ENCODE measurements around the gene TMEM222.
"Not testable (repeated sequence)": the region's sequence is repeated elsewhere in the genome, so short reads cannot be mapped to it uniquely, and the experiment has no call there.

Gene TMEM222, protein sequence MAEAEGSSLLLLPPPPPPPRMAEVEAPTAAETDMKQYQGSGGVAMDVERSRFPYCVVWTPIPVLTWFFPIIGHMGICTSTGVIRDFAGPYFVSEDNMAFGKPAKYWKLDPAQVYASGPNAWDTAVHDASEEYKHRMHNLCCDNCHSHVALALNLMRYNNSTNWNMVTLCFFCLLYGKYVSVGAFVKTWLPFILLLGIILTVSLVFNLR

DNA sequence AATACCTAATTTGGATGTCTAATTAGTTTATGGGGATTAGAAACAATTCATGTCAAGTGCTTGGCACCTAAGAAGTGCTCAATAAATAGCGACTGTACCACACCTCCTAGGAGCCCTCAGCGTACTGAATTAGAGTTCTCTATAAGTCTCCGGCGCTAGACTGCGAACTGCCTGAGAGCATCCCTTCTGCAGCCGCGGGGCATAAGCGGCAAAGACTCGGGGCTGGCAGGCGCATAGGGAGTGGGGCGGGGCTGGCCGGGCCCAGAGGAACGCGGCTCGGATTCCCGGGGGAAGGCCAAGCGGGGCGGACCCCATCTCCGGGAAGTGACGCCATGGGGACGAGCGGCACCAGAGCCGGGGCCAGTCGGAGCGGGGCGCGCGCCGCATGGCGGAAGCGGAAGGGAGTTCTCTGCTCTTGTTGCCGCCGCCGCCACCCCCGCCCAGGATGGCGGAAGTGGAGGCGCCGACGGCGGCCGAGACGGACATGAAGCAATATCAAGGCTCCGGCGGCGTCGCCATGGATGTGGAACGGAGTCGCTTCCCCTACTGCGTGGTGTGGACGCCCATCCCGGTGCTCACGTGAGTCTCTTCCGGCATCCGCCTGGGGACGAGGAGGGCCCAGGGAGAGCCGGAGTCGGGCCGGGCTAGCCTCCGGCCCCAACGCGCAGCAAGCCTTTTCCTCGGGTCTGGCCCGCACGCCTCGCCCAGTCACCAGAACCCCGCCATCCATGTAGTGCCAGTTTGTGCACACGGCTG is at the start of gene TMEM222:
TSS of gene TMEM222 (plus strand) at position 351 of the 756 bp plus-strand sequence. CDS start at position 386, 35 bp downstream.
- DNase-seq = peak; percentile 97

DNA sequence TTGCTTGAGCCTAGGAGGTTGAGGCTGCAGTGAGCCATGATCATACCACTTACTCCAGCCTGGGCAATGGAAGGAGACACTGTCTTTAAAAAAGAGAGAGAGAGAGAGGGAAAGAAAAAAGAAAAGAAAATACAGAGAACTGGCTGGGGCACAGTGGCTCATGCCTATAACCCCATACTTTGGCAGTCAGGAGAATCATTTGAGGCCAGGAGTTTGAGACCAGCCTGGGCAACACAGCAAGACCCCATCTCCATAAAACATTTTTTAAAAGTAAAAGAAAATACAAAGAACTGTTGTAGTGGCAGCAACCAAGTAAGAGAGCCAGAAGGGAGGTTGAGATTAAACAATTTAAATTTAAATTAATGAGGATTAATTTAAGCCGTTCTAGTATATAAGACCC is 47.8 kb upstream of the TMEM222 start:
- no peak for DNase-seq

DNA sequence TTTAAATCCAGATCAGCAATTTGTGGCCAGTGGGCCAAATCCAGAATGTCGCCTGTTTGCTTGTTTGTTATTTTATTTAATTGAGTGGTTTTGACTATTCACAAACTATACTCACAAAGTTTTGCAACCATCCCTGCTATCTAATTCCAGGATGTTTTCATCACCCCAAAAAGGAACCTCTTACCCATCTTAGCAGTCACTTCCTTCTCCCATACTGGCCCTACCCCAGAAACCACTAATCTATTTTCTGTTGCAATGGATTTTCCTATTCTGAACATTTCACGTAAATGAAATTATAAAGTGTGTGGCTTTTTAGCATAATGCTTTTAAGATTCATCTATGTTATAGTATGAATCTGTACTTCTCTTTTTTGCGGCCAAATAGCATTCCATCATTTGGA is 46.3 kb upstream of the TMEM222 start:
- no peak for DNase-seq

DNA sequence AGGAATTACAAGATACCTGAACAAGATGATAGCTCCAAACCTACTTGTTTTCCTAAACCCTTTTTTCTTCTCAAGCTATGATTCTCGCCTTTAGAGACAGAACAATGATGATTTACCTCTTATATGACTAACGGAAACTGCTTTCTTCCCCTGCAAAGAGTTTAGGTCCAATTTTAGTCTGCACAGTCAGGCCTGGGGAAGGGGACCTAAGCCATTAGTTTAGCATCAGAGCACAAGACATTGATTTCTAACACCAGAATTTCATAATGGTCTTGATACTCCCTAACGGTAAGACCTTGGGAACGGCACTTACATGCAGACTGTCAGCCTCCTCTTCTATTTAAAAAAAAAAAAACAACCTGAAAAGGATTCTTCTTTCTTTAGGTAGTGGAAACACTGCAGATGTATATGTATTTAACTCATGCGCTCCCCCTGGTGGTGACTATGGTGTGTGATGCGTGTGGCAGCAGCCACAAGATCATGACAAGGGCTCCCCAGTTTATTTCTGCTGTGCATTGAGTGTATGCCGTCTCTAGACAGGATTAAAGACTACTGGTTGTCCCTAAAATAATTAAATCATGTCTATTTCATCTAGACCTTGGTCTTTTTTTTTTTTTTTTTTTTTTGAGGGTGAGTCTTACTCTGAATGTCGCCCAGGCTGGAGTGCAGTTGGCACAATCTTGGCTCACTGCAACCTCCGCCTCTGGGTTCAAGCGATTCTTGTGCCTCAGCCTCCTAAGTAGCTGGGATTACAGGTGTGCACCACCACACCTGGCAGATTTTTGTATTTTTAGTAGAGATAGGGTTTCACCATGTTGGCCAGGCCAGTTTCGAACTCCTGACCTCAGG is 37.3 kb upstream of the TMEM222 start:
- DNase-seq = peak; percentile 65

DNA sequence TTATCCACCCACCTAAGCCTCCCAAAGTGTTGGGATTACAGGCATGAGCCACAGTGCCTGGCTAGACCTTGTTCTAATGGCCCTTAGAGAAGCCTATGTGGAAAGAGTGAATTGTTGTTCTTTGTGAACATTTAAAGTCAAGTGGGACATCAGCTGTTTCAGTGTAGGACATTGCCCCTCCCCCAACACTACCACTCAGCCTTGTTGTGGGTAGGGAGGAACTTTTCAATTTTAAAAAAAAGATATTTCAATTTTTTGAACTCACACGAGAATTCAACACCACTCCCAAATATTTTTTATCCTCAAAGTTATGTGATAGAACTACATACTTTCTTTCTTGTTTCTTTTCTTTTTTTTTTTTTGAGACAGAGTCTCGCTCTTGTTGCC is 36.7 kb upstream of the TMEM222 start:
- no peak for DNase-seq

DNA sequence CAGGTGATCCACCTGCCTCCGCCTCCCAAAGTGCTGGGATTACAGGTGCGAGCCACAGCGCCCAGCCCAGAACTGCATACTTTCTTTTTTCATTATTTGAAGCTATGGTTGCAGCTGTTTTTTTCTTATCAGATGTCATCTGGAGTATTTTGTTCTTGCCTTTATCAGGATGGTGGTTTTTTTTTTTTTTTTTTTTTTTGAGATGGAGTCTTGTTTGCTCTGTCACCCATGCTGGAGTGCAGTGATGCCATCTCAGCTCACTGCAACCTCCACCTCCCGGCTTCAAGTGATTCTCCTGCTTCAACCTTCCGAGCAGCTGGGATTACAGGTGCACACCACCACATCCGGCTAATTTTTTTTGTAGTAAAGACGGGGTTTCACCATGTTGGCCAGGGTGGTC is 36.1 kb upstream of the TMEM222 start:
- DNase-seq = not testable (repeated sequence)

DNA sequence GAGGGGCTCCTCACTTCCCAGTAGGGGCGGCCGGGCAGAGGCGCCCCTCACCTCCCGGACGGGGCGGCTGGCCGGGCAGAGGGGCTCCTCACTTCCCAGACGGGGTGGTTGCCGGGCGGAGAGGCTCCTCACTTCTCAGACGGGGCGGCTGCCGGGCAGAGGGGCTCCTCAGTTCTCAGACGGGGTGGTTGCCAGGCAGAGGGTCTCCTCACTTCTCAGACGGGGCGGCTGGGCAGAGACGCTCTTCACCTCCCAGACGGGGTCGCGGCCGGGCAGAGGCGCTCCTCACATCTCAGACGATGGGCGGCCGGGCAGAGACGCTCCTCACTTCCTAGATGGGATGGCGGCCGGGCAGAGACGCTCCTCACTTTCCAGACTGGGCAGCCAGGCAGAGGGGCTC is 32.8 kb upstream of the TMEM222 start:
- DNase-seq = not testable (repeated sequence)

DNA sequence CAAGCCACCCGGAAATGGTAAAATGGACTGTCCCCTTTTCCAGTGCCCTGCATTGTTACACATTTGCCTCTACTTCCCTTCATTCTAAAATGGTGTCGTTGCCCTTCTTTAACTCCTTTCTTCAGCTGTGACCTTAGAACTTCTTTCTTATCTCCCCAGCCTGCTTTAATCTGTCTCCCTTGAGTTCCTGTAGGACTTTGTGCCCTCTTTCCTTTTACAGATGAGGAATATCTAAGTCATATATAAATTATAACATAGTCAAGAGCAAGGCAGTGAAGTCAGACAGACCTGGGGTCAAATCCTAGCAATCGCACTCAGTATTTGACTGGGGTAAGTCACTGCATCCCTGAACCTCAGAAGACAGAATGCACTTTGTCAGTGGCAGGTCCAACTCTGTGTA is 31.4 kb upstream of the TMEM222 start:
- no peak for DNase-seq

DNA sequence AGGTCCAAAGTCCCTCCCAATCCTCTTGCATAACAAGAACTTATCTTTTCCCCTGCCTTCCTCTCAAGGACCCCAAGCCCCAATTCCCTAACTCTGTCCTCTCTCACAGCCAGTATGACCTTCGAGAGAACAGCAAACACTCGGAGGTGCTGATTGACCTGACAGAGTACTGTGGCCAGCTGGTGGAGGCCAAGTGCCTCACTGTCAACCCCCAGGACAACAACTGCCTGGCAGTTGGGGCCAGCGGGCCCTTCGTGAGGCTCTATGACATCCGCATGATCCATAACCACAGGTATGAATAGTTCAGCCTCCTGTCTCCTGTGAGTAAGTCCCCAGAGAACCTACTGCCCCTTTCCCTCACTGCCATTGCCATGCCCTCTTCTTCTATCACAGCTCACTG is 29.9 kb upstream of the TMEM222 start:
- DNase-seq = no peak

DNA sequence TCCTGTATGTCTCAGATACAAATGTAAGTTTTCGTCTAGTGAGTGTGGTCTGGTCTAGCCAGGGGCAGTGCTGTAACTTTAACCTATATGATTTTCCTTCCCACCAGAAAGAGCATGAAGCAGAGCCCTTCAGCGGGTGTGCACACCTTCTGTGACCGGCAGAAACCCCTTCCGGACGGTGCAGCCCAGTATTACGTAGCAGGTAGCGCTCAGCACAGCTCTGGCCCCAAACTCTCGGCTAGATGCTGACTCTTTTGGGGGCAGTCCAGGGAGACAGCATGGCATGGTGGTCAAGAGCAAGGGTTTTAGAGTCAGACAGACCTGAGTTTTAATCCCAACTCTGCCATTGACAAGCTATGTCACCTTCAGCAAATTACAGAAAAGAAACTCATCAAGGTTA is 28.0 kb upstream of the TMEM222 start:
- DNase-seq = no peak

DNA sequence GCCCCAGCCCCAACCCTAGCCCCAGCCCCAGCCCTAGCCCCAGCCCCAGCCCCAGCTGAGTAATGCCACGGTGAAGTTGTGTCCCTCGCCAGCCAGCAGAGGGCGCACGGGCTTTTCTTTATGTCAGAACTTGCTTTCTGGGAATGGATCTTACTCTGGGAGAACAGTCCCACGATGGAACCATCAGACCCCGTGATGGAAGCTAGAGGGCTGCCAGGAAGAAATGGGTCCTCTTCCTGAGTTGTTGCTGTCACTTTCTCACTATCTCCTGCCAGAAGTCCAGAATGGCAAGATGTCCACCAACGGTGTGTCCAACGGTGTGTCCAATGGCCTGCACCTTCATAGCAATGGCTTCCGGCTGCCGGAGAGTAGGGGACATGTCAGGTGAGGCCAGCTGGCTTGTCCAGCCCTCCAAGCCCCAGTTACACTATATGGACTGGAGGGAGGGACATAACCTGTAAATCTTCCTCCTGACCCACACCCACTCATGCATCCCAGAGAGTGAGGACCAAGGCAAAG is 25.1 kb upstream of the TMEM222 start:
- DNase-seq = peak; percentile 31

DNA sequence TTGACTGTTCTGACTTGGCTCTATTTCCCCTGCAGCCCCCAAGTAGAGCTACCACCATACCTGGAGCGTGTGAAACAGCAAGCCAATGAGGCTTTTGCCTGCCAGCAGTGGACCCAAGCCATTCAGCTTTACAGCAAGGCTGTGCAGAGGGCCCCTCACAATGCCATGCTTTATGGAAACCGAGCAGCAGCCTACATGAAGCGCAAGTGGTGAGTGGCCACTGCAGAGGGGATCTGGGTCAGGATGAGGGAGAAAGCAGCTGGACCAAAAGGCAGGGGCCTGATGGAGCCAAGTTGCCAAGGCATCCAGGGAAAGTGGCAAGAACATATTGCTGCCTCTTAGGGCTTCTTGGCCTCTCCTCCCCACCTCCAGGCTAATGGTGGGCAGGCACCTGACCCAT is 24.1 kb upstream of the TMEM222 start:
- no peak for DNase-seq

DNA sequence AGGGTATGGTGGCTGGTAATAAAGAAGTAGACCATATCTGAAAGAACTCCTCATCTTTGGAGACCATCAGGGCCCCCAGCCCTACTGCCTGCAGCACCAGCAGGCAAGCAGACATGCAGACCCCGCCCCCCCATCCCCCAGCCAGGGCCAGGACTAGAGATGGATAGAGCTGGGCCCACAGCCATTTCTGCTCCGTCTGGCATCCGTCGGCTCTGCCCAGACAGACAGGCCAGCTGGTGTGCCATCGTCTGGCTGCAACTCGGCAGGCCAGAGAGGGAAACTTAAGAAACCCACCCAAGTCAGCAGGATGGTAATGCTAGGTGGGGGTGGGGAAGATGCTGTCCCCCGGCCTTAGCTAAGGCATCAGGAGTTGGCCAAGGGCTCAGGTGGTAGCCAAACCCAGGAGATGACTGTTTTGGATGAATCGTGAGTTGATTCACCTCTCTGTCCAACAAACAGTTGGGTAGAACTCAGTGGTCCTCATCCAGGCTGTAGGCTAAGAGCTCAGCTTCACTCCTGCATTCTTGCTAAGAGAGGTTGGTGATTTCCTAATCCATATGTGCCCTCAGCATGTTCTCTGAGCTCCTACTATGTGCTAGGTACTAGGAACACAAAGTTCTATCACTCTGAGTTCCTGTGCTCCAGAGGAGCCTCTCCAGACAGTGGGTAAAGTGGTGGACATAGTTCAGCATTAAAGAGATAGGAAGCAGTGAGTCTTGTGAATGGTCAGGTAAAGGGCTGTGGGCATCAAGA is 23.2 kb upstream of the TMEM222 start:
- no peak for DNase-seq

DNA sequence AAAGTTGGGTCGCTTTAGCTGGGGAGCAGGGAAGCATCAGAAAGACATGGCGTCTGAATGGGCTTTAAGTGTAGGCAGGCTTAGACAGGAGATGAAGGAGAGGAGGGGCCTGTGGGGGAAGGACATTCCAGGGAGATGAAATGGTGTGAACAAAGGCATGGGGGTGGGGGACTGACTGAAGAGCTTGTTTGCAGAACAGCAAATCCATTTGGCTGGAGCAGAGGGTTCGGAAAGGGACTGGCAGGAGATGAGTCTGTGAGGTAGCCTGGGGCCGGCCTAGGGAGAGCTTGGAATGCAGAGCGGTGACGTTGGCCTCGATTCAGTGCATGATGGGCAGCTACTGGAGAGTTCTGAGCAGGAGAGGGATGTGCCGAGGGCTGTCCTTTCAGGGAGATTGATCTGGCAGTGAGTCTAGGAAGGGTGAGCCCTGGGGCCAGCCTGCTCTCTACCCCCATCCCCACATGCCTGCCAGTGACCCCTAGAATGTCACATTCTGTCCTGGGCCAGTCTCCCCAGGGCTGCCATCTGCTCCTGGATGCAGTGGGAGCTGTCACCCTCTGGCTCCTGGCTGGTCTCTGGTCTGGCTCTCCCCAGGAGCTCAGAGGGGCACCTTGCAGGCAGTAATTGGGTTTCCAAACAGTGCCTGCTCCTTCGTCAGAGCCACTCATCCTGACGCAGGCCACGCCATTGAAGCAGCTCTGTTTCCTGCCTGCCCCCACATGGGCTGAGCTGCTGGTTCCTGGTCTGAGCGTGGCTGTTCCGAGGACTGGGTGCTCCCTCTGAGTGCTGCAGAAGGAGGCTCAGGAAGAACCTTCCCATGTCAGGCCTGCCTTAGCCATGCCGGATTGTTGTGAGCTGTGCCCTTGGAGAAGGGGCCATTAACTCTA is 22.3 kb upstream of the TMEM222 start:
- no peak for DNase-seq

DNA sequence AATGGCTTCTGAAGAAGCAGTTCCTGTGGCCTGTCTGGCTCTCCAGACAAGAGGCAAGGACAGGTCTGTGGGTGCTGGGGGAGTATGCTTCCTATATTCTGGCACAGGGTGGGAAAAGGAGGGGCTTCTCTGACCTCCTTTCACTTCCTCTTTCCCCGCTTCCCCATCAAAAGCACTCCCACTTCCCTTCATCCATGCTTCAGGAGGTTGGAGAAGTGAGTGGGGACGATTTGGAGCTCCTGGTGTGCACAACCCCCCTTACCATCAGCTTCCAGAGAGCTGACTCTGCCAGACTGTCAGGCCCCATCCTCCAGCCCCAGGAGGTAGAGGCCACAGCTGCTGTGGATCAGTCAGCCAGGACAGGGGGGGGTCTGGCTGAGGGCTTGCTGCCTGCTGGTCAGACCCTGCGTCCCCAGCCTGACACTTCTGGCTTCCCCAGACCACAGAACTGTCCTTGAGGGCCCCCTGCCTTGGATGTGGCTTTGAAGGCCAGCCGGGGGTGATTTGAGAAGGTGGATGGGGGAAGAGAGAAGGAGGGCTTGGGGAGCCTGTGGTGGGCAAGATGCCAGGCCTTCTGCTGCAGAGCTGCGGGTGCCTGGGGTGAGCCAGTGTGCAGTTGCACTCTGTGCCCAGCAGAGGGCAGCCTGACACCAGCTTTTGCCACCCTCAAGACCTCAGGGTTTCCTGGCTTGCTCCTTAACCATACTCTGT is 21.5 kb upstream of the TMEM222 start:
- DNase-seq = peak; percentile 84

DNA sequence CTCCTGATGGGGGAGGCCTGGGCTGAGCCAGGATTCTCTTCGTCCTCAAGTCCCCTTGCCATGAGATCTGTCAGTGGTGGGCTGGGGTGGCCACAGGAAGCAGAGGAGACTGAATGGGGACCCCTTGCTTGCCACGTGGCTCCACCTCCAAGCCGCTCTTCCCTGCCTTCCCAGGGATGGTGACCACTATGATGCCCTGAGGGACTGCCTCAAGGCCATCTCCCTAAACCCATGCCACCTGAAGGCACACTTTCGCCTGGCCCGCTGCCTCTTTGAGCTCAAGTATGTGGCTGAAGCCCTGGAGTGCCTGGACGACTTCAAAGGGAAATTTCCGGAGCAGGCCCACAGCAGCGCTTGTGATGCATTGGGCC is 20.9 kb upstream of the TMEM222 start:
- no peak for DNase-seq

DNA sequence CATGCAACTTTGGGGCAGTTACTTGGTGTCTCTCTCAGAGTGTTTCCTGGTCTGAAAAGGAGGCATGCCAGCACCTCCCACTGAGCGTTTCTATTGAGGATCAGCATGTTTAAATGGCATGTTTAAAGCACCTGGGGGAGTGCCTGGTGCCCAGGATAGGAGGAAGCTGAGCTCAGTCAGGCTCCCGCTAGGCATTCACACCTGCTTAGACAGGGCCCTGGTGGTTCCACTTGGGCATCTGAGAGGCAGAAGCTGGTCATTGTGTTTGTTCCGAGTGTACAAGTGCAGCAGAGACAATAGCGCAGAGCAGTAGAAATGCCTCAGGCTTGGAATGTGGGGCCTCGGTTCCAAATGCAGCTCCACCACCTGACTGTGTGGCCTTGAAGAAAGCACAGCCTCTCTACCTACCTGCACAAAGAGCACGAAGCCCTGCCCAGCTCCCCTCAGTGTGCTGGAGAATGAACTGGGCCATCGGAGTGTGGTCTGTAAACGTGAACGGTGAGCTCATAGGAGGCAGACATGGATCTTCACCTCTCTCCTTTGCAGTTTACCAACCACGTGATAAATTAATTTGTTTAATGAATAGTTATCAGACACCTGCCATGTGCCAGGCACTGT is 20.3 kb upstream of the TMEM222 start:
- DNase-seq = no peak

DNA sequence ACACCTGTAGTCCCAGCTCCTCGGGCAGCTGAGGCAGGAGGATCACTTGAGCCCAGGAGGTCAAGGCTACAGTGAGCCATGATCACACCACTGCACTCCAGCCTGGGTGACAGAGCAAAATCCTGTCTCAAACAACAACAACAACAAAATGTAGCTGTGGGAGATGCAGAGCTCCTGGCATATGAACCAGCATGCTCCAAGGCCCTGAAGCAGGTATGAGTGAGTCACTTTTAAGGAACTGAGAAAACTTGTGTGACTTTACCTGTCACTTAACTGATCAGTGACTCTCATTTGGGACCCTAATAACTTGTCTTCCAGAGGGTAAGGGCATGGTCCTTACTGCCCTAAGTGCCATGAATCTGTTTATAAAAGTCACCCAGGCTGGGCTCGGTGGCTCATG is 19.4 kb upstream of the TMEM222 start:
- DNase-seq = no peak

DNA sequence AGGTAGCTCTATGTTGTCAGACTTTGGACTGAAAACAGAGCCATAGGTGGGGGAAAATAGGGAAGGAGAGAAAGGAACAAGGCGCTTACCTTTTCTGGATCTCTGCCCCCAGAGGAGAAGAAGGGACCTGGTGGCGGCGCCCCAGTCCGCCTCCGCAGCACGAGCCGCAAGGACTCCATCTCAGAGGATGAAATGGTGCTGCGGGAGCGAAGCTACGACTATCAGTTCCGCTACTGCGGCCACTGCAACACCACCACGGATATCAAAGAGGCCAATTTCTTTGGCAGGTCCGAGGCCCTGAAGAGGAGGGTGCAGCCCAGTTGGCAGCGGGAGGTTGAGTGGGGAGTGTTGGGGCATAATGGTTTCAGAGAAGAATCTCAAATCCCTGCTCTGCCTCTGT is 18.5 kb upstream of the TMEM222 start:
- DNase-seq = no peak

DNA sequence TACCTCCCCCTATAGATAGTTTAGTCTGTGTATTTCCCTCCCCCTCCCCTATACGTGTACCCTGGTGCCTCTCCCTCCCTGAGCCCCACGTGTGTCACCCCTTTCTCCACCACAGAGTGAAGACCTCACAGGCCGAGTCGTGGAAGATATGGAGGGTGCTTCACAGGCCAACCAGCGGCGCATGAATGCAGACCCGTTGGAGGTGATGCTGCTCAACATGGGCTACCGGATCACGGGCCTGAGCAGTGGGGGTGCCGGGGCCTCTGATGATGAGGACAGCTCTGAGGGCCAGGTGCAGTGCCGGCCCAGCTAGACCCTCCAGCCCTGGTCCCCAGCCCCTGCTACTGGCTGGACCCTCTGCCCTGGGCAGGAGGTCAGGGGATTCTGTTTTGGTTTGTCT is 15.9 kb upstream of the TMEM222 start:
- no peak for DNase-seq

Measured in KG1 (cell line).